GM19043 (cell line): Measurements from ENCODE around the gene GOT1.

Experiments
- ATAC-seq: cut with Tn5 transposase; IDR thresholded peaks from one replicate; pipeline ENCODE4 v1.9.1; 2021; ENCODE audit warnings: low read depth; ENCODE audit not compliant: unreplicated experiment

The GOT1 gene

GRCh38 chr10:99433378-99434020 lies 3.1 kb upstream of the GOT1 start:
- ATAC-seq, result no peak

- ATAC-seq, result no peak
Observed at GRCh38 chr10:99432881-99433280, 2.5 kb upstream of the GOT1 start.

GRCh38 chr10:99432047-99432446 lies 1.6 kb upstream of the GOT1 start:
- ATAC-seq, result no peak

- no peak for ATAC-seq
Observed at GRCh38 chr10:99431190-99431760, 851 bp upstream of the GOT1 start.

GRCh38 chr10:99430116-99430450 lies 341 bp downstream of the GOT1 start:
- peak; percentile 2 for ATAC-seq

GRCh38 chr10:99429517-99430095 lies 818 bp downstream of the GOT1 start:
- ATAC-seq, result no peak

GRCh38 chr10:99427566-99428190 lies 2.7 kb downstream of the GOT1 start:
- ATAC-seq, result no peak

- ATAC-seq, result no peak
Observed at GRCh38 chr10:99426689-99427088, 3.7 kb downstream of the GOT1 start.

- ATAC-seq, result no peak
Observed at GRCh38 chr10:99425204-99425603, 5.2 kb downstream of the GOT1 start.

GRCh38 chr10:99424656-99425055 lies 5.8 kb downstream of the GOT1 start:
- ATAC-seq, result no peak

- no peak for ATAC-seq
Observed at GRCh38 chr10:99422529-99423096, 7.8 kb downstream of the GOT1 start.

GRCh38 chr10:99421233-99421739 lies 9.1 kb downstream of the GOT1 start:
- no peak for ATAC-seq

- no peak for ATAC-seq
Observed at GRCh38 chr10:99419688-99420087, 10.7 kb downstream of the GOT1 start.

- ATAC-seq, result no peak
Observed at GRCh38 chr10:99418910-99419624, 11.4 kb downstream of the GOT1 start.

GRCh38 chr10:99412099-99412498 lies 18.3 kb downstream of the GOT1 start:
- ATAC-seq, result no peak

- ATAC-seq, result no peak
Observed at GRCh38 chr10:99411546-99411945, 18.9 kb downstream of the GOT1 start.

GRCh38 chr10:99410876-99411275 lies 19.5 kb downstream of the GOT1 start:
- ATAC-seq, result no peak

- no peak for ATAC-seq
Observed at GRCh38 chr10:99410146-99410545, 20.3 kb downstream of the GOT1 start.

- no peak for ATAC-seq
Observed at GRCh38 chr10:99406149-99406548, 24.3 kb downstream of the GOT1 start.

GRCh38 chr10:99403674-99404073 lies 26.8 kb downstream of the GOT1 start:
- ATAC-seq, result no peak

GRCh38 chr10:99399664-99400063 lies 30.8 kb downstream of the GOT1 start:
- ATAC-seq, result no peak
